Body of pancreas (tissue), 4 donors: ENCODE measurements around the gene C22orf39. TPM values are rescaled to one million over a fixed set of nuclear protein-coding genes. Genes with fewer than 3 reads are reported as not detected.

Experiments
- ATAC-seq: fragments of 150-250 bp; one replicate; pipeline ENCODE4 v1.9.1; 2016
- DNase-seq, 4 donors: peaks; one replicate each; pipeline ENCODE4 v3.0.0-alpha.2; 2019
- H3K27ac ChIP-seq, 4 donors: fragments of 200-600 bp; sonication (generic); 1 replicate in 3 of 4; 2 replicates in 1 of 4; pipeline versions ENCODE4 v1.5.1 to v1.6.1; 2016 to 2019; ENCODE audit warnings: mild to moderate bottlenecking in 1 of 4, mixed read lengths in 1 of 4, moderate library complexity in 1 of 4
- H3K27me3 ChIP-seq, 2 donors: fragments of 200-600 bp; sonication (generic); one replicate each; pipeline ENCODE4 v1.6.0; 2016; ENCODE audit warnings: mild to moderate bottlenecking in 1 of 2
- H3K36me3 ChIP-seq, 2 donors: fragments of 200-600 bp; sonication (generic); replicated peaks in 1 of 2; 2 replicates each; pipeline ENCODE4 v1.5.1; 2016; ENCODE audit warnings: low read depth in 2 of 2; ENCODE audit not compliant: insufficient read depth in 1 of 2
- H3K4me1 ChIP-seq: fragments of 200-600 bp; sonication (generic); one replicate; pipeline ENCODE4 v1.6.0; 2016
- H3K4me3 ChIP-seq, 2 donors: fragments of 200-600 bp; sonication (generic); 1 replicate in 1 of 2; 2 replicates in 1 of 2; pipeline ENCODE4 v1.5.1; 2016 to 2019
- H3K9me3 ChIP-seq, 3 donors: fragments of 200-600 bp; sonication (generic); 1 replicate in 2 of 3; 2 replicates in 1 of 3; pipeline ENCODE4 v1.5.1; 2016
- CTCF ChIP-seq, 7 experiments: fragments of 450-650 bp in 4 of 7; fragments of 200-600 bp in 3 of 7; sonication (generic) in 3 of 7; IDR thresholded peaks; one replicate each; pipeline ENCODE4 v1.5.1; 2016 to 2019; ENCODE audit warnings: antibody characterized with exemption in 7 of 7
- POLR2A ChIP-seq, 3 donors: fragments of 450-650 bp; IDR thresholded peaks; one replicate each; pipeline ENCODE4 v1.6.1; 2016; ENCODE audit warnings: antibody characterized with exemption in 3 of 3, mild to moderate bottlenecking in 2 of 3
- WGBS, 2 donors: methylation state at CpG; one replicate each; pipeline ENCODE4 v1.1.5; 2017; 5-methylcytosine and 5-hydroxymethylcytosine counted together
- intact Hi-C: fragments of 100-400 bp; cut with DNase I; formaldehyde crosslinking; loops from one replicate; pipeline ENCODE4 v1.15.1; 2023
- total RNA-seq, 2 donors: library from RNA; depleted of rRNA; stranded (reverse); fragments of >200 nt; gene quantifications; one replicate each; pipeline ENCODE4 v1.1.0, GENCODE V29; 2016

The C22orf39 gene
- total RNA-seq, 2 donors from 2014 or later: 36.1 to 49.8 TPM

GRCh38 chr22:19478045-19478900, 30.8 kb upstream of the C22orf39 start:
- Histone ChIP-seq H3K27me3 (no peaks in the 10 kb centered on the region), H3K4me3 (peak overlapping the region; percentile 90 to 92), H3K9me3 (no peaks in the 10 kb centered on the region), H3K36me3 (peaks cover 0 to 4% of the 10 kb centered on the region in 2 donors), H3K27ac (peak overlapping the region; percentile 91 to 99 (median 98)), H3K4me1 (peaks cover 18% of the 10 kb centered on the region)
- DNase-seq: no peak
- TF ChIP-seq CTCF (IDR thresholded peaks at IDR 0.05): no peak
- intact Hi-C loops: no loop called here
- no peak for ATAC-seq
- WGBS, 2 donors: 1 to 2% methylated on average over 17 to 31 of the region's 31 CpGs

GRCh38 chr22:19477321-19478044, 30.0 kb upstream of the C22orf39 start:
- 18 to 20% methylated on average over 5 of the region's 5 CpGs for WGBS, 2 donors
- DNase-seq (no peak), ATAC-seq (no peak)
- Histone ChIP-seq H3K4me1 (peaks cover 18% of the 10 kb centered on the region), H3K36me3 (peaks cover 0 to 4% of the 10 kb centered on the region in 2 donors), H3K27me3 (no peaks in the 10 kb centered on the region), H3K27ac (peak overlapping the region in 1 of 4 donors; percentile 99), H3K9me3 (no peaks in the 10 kb centered on the region), H3K4me3 (peak overlapping the region in 1 of 2 donors; percentile 92)
- TF ChIP-seq POLR2A (IDR thresholded peaks at IDR 0.05) (no peak), CTCF (IDR thresholded peaks at IDR 0.05) (peak in 1 of 7 experiments; percentile 2)
- intact Hi-C loops: no loop called here

- ATAC-seq (no peak), DNase-seq (no peak)
- H3K9me3 ChIP-seq: no peaks in the 10 kb centered on the region
- no peaks in the 10 kb centered on the region for H3K27me3 ChIP-seq
- WGBS, 2 donors: 74 to 79% methylated on average over 3 of the region's 3 CpGs
- no peak overlapping the region for H3K27ac ChIP-seq
- TF ChIP-seq POLR2A (IDR thresholded peaks at IDR 0.05): no peak
- peaks cover 0 to 9% of the 10 kb centered on the region in 2 donors for H3K36me3 ChIP-seq
- peaks cover 18% of the 10 kb centered on the region for H3K4me1 ChIP-seq
- intact Hi-C loops: no loop called here
- no peak overlapping the region for H3K4me3 ChIP-seq
Observed at GRCh38 chr22:19476023-19476422, 28.5 kb upstream of the C22orf39 start.

- intact Hi-C loops: no loop called here
- Histone ChIP-seq H3K9me3 (no peaks in the 10 kb centered on the region), H3K27me3 (no peaks in the 10 kb centered on the region), H3K4me3 (no peak overlapping the region), H3K27ac (no peak overlapping the region), H3K36me3 (peaks cover 0 to 25% of the 10 kb centered on the region in 2 donors), H3K4me1 (peaks cover 12% of the 10 kb centered on the region)
- no peak for TF ChIP-seq CTCF (IDR thresholded peaks at IDR 0.05)
- TF ChIP-seq POLR2A (IDR thresholded peaks at IDR 0.05): no peak
- WGBS, 2 donors: 70 to 79% methylated on average over 3 of the region's 3 CpGs
- no peak for DNase-seq
- ATAC-seq: no peak
Observed at GRCh38 chr22:19473578-19473977, 26.1 kb upstream of the C22orf39 start.

- ATAC-seq: no peak
- WGBS, 2 donors: 88 to 93% methylated on average over 8 of the region's 8 CpGs
- TF ChIP-seq CTCF (IDR thresholded peaks at IDR 0.05) (no peak), POLR2A (IDR thresholded peaks at IDR 0.05) (no peak)
- Histone ChIP-seq H3K9me3 (no peaks in the 10 kb centered on the region), H3K36me3 (peaks cover 0 to 35% of the 10 kb centered on the region in 2 donors), H3K27me3 (no peaks in the 10 kb centered on the region), H3K4me3 (no peak overlapping the region), H3K4me1 (peaks cover 2% of the 10 kb centered on the region), H3K27ac (no peak overlapping the region)
- intact Hi-C loops: no loop called here
- no peak for DNase-seq
Observed at GRCh38 chr22:19472233-19472632, 24.7 kb upstream of the C22orf39 start.
